ENCODE results near the gene OSBPL6.
"Not testable (repeated sequence)": the region's sequence is repeated elsewhere in the genome, so short reads cannot be mapped to it uniquely, and the experiment has no call there.

DNA sequence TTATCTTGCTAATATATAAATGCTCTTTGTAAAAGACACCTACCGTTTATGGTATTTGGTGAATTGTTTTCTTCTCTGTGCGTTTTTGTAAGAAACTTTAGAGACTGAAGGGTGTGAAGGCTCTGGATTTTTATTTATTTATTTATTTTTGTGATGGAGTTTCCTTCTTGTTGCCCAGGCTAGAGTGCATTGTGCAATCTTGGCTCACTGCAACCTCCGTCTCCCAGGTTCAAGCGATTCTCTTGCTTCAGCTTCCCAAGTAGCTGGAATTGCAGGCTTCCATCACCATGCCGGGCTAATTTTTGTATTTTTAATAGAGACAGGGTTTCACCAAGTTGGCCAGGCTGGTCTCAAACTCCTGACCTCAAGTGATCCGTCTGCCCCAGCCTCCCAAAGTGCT lies 129.0 kb downstream of the OSBPL6 start:
- TF ChIP-seq, protein P1, sequence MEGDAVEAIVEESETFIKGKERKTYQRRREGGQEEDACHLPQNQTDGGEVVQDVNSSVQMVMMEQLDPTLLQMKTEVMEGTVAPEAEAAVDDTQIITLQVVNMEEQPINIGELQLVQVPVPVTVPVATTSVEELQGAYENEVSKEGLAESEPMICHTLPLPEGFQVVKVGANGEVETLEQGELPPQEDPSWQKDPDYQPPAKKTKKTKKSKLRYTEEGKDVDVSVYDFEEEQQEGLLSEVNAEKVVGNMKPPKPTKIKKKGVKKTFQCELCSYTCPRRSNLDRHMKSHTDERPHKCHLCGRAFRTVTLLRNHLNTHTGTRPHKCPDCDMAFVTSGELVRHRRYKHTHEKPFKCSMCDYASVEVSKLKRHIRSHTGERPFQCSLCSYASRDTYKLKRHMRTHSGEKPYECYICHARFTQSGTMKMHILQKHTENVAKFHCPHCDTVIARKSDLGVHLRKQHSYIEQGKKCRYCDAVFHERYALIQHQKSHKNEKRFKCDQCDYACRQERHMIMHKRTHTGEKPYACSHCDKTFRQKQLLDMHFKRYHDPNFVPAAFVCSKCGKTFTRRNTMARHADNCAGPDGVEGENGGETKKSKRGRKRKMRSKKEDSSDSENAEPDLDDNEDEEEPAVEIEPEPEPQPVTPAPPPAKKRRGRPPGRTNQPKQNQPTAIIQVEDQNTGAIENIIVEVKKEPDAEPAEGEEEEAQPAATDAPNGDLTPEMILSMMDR (IDR thresholded peaks at IDR 0.05; ENCODE audit: borderline replicate concordance, extremely low read depth, low read length, poor library complexity, severe bottlenecking) = not testable (repeated sequence)
- TF ChIP-seq EZH2 (IDR thresholded peaks at IDR 0.05; ENCODE audit: borderline replicate concordance, low read depth, low read length, severe bottlenecking) = not testable (repeated sequence)
